NCI-H226 (cell line): Measurements from ENCODE around the gene TNFAIP1.
A peak's percentile ranks its signal among the peaks of the same experiment; 100 is the strongest.

Source experiments
- DNase-seq: peaks from one replicate; pipeline ENCODE4 v3.0.0-alpha.2; 2015

The TNFAIP1 gene

DNA sequence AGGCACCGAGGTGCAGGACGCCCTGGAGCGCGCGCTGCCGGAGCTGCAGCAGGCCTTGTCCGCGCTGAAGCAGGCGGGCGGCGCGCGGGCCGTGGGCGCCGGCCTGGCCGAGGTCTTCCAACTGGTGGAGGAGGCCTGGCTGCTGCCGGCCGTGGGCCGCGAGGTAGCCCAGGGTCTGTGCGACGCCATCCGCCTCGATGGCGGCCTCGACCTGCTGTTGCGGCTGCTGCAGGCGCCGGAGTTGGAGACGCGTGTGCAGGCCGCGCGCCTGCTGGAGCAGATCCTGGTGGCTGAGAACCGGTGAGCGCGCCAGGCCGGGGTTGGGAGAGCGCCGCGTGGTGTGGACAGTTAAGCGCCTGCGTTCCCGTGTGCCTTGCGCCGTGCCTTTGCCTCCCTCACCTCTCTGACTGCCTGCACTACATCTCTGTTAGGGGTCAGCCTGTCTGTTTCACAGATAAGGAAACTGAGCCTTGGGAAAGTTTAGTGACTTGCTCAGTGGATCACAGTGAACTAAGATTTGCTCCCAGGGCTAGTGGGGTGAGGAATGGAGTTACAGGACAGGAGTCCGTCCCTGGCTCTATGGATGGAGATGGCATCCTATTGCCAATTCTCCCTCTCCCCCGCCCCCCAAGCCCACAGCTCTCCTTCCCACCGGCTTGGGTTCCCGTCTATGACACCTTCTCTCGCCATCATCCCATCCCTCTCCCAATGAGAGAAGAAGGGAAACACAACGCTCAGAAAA, 36.8 kb downstream of the TNFAIP1 start:
- DNase-seq, result no peak

DNA sequence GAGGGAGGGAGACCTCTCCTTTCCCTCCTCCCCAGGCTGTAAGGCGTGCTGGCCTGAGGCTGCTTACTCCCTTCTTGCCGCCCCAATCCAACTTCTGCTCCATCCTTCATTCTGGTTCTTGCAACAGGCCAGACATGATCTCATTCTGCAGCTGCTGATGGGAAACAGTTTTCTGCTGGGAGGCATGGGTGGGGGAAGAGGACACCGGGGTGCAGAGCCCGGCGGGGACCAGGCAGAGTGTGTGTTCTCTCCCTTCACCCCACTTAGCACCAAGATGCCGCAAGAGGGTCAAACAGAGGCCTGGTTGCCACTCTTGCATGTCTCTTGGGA, 37.3 kb downstream of the TNFAIP1 start:
- no peak for DNase-seq

DNA sequence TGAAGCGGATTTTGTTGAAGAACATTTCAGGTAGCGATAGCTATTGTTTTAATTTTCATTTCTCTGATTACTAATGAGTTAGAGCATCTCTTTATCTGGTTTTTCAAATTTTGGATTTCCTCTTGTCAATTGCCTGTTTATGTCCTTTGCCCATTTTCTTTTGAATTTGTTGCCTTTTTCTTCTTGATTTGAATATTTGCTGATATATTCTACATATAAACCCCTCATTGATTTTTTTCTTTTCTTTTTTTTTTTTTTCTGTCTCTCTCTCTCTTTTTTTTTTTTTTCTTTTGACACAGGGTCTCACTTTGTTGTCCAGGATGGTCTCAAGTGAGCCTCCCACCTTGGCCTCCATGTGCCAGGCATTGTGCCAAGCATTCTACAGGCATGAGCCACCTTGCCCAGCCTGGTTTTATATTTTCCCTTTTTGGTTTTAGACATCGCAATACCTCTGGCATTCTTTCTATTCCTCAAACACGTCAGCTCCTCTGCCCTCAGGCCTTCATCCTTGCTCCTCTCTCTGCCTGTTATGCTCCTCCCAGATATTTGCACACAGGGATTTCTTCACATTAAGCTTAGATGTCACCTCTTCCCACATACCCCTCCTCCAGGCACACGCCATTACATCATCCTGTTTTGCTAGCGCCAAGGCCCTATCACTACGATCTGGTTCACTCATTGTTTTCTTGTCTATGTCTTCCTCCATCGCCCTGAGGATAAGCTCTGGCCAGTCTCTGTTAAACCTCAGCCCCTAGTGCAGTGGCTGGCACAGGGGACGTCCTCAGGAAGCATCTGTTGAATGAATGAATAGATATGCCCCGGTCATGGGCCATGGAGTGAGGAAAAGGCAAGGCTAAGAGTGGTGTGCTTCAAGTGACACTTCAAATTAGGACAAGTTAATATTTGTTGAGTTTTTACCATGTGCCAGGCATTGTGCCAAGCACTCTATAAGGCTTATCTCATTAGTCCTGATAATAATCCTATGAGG, 44.5 kb downstream of the TNFAIP1 start:
- DNase-seq, result peak; percentile 98

DNA sequence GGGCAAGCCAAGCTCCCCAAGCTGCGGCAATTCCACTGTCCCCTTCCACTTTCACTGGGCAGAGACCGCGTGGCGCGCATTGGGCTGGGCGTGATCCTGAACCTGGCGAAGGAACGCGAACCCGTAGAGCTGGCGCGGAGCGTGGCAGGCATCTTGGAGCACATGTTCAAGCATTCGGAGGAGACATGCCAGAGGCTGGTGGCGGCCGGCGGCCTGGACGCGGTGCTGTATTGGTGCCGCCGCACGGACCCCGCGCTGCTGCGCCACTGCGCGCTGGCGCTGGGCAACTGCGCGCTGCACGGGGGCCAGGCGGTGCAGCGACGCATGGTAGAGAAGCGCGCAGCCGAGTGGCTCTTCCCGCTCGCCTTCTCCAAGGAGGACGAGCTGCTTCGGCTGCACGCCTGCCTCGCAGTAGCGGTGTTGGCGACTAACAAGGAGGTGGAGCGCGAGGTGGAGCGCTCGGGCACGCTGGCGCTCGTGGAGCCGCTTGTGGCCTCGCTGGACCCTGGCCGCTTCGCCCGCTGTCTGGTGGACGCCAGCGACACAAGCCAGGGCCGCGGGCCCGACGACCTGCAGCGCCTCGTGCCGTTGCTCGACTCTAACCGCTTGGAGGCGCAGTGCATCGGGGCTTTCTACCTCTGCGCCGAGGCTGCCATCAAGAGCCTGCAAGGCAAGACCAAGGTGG, 45.7 kb downstream of the TNFAIP1 start:
- no peak for DNase-seq

DNA sequence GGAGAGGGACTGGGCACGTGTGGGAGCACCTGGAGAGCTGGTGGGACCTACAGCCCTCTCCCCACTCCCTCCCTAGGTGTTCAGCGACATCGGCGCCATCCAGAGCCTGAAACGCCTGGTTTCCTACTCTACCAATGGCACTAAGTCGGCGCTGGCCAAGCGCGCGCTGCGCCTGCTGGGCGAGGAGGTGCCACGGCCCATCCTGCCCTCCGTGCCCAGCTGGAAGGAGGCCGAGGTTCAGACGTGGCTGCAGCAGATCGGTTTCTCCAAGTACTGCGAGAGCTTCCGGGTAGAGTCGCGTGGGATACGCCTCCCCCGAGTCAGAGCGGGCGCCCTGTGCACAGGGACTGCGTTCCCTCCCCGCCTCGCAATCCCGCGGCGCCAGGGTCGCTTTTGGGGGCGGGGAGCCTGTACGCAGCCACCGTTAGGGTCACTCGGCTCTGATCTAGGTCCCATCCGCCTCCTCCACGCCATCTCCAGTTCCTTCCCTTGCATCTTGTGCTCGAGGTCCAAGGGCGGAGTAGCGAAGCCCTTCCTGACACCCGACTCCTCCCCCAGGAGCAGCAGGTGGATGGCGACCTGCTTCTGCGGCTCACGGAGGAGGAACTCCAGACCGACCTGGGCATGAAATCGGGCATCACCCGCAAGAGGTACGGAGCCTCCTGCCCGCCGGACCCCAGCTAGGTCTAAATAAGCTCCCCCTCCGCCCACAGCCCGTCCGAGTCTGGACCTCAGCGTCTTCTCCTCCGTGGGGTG, 48.9 kb downstream of the TNFAIP1 start:
- peak; percentile 65 for DNase-seq

DNA sequence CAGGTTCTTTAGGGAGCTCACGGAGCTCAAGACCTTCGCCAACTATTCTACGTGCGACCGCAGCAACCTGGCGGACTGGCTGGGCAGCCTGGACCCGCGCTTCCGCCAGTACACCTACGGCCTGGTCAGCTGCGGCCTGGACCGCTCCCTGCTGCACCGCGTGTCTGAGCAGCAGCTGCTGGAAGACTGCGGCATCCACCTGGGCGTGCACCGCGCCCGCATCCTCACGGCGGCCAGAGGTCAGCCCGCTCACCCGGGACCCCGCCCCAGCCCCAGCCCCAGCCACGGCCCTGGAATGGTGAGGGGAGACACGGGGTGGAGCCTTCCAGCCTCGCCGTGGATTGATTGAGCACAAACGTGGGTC, 49.5 kb downstream of the TNFAIP1 start:
- DNase-seq, result no peak

DNA sequence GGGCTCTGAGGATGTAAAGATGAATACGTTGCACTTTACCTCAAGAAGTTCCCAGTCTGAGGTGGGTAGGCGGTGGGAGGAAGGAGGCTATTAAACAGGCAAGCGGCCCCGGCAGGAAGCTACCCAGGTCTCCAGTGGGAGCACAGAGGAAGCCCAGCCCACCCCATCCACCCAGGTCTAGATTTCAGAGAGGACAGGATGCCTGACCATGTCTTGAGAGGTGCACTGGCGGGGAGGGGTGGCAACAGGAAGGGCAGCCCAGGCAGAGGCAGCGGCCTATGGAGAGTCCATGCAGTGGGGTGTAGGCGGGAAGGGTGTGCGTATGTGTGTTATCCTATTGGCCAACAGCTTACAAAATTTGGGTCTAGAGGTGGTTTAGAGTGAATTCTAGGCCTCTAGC, 49.8 kb downstream of the TNFAIP1 start:
- no peak for DNase-seq

DNA sequence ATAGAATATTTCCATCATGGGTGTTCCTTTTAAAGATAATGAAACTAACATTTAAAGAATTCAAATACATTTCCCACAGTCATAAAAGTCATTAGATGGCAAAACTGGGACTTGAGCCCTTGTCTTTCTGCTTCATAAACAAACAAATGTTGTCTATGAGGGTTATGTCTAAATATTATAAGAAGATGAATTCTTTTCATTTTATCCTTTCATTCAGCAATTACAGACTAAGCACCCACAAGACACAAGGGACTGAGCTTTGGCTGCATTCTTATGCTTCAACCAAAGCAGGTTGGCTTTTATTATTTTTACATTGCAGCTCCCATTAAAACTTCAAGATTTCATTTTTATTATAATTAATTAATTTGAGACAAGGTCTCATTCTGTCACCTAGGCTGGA, 50.8 kb downstream of the TNFAIP1 start:
- no peak for DNase-seq

DNA sequence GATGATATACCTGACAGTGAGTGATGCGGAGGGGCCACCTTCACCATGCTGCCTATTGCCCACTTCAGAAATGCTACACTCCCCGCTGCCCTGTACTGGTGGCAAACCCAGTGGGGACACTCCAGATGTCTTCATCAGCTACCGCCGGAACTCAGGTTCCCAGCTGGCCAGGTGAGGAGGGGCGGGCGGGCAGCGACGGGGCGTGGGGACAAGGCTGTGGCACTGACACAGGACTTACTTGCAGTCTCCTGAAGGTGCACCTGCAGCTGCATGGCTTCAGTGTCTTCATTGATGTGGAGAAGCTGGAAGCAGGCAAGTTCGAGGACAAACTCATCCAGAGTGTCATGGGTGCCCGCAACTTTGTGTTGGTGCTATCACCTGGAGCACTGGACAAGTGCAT, 52.5 kb downstream of the TNFAIP1 start:
- no peak for DNase-seq

DNA sequence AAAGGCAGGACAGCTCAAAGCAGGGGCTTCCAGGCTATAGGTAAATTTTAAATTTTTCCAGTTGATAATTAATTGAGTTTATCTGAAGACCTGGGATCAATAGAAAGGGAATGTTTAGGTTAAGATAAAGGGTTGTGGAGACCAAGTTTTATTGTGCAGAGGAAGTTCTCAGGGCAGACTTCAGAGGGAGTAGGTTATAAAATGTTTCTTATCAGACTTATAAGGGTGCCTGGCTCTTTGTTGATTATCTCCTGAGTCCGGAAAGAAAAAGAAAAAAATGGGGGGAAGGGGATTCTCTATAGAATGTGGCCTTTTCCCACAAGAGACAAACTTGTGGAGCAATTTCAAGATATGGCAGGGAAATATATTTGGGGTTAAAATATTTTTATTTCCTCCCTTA, 54.6 kb downstream of the TNFAIP1 start:
- DNase-seq, result no peak

DNA sequence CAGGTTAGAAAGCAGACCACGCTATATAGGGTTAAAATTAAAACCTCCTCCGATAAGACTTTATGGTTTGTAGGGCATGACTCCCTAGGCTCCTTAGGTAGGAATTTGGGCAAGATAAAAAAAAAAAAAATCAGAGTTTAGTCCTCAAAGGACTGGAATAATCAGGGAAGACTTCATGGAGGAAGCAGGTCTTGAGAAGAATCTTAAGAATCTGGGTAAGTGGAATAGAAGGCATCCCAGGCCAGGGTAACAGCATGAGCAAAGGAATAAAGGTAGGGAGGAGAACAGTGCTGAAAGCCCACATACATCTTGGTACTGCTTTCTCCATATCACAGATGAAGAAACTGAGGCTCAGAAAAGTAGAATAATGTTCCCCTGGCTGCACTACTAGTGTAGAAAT, 55.0 kb downstream of the TNFAIP1 start:
- no peak for DNase-seq

DNA sequence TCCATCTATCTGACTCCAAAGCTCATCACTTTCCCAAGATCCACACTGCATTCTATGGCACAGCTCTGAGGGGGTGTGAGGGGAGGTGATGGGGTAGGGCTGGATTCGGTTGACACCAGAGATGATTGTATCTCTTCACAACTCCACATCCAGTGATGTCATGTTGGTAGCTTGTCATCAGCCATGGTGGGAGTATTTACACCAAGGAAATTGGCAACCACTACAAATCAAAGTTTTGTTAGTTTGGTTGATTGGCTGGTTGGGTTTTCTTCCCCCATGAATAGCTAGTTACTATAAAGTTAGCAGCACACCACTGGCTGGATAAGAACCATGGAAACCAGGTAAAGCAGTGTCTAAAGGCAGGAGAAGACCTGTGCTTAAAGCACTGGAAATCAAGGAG, 55.4 kb downstream of the TNFAIP1 start:
- no peak for DNase-seq

DNA sequence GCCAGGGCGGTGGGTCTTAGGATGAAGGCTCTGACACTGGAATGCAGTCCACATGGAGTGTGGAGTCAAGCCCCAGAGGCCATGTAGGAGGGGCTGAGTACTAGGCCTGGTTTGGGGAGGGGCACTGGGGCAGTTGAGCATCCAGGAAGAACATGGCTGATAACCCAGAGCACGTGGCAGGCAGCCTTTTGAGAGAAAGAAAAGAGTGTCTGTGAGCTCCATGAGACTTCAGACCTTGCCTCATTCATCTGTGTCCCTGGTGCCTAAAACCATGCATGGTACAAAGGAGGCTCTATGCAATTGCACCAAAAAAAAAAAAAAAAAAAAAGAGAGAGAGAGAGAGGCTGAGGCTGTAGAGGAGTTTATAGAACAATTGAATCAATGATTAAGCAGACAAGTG, 55.8 kb downstream of the TNFAIP1 start:
- no peak for DNase-seq

DNA sequence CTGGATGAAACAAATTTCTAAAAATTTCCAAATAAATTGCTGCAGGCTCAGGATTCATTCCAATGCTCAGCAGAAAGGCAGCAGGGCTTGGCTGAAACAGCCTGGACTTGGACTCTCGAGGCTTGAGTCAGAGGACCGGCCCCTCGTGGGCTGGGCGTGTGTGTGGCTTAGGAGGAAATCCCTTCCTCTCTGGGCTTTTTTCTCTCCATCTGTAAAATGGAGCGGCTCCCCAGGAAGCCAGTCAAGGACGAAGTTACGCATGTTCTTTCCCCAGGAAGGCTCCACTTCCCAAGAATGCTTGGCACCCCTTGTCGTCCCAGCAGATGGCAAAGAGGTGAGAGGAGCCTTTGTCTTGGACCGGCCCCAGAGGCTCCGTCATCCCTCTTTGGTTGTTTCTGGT, 56.9 kb downstream of the TNFAIP1 start:
- peak; percentile 38 for DNase-seq

DNA sequence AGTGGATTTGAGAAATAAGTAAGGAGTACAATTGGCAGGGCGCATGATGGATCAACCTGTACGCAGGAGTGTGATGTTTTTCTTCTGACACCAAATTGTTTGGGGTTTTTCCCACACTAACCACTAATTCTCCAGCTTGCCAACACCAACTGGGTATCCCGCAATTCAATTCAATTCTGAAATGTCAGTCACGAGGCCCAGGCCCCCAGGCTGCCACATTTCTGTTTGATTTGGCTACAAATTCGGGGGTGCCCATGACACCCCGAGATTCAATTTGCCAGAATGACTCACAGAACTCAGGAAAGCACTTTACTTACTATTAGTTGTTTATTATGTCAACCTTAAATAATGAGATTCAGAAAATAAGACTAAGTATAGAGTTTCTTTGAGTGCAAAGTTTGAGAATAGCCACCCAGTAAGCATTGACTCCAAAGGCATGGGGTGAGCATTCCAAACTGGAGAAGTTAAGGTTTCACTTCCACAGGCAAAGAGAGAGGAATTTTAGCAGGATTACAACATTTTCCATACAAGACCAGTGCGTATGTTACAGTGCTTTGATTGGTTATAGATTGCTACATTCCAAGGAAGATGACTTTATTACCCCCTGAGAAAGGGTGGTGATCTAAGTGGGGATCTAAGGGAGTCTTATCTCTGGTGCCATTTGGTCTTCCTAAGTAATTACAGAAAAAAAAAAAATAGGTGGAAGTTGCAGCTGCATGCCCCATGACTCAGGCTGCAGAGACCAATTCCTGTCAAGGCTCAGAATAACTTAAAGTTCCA, 59.0 kb downstream of the TNFAIP1 start:
- peak; percentile 91 for DNase-seq

DNA sequence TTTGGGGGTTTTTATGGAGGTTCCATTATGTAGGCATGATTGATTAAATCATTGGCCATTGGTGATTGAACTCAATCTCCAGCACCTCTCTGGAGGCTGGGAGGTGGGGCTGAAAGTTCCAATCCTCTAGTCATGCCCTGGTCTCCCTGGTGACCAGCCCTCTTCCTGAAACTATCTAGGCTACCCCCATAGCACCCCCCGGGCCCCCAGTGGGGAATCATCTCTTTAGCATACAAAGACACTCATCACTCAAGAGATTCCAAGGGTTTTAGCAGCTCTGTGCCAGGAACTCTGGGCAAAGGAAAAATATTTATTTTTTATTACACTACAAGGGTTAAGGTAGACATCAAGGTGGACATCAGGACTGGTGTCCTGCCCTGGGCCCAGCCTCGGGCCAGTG, 59.9 kb downstream of the TNFAIP1 start:
- no peak for DNase-seq

DNA sequence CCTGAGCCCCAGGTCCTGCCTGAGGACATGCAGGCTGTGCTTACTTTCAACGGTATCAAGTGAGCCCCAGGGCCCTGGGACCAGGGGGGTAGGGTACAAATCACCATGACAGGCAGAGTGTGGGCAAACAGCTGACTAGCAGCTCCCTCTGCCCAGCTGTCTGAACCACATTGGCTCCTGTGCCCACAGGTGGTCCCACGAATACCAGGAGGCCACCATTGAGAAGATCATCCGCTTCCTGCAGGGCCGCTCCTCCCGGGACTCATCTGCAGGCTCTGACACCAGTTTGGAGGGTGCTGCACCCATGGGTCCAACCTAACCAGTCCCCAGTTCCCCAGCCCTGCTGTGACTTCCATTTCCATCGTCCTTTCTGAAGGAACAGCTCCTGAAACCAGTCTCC, 60.4 kb downstream of the TNFAIP1 start:
- no peak for DNase-seq
